Stimulated activated CD4-positive, alpha-beta T cell treated with anti-CD3 and anti-CD28 coated beads, TNF-alpha, amount 100 ng/mL, for 48 hours (primary cell): ENCODE data around the gene EBF3.

Source experiments
- DNase-seq, 3 donors: peaks; one replicate each; pipeline ENCODE4 v3.0.0-alpha.2; 2020; ENCODE audit warnings: low read depth in 3 of 3

The EBF3 gene

GRCh38 chr10:129853562-129853903, 110.5 kb downstream of the EBF3 start:
- no peak for DNase-seq

DNA sequence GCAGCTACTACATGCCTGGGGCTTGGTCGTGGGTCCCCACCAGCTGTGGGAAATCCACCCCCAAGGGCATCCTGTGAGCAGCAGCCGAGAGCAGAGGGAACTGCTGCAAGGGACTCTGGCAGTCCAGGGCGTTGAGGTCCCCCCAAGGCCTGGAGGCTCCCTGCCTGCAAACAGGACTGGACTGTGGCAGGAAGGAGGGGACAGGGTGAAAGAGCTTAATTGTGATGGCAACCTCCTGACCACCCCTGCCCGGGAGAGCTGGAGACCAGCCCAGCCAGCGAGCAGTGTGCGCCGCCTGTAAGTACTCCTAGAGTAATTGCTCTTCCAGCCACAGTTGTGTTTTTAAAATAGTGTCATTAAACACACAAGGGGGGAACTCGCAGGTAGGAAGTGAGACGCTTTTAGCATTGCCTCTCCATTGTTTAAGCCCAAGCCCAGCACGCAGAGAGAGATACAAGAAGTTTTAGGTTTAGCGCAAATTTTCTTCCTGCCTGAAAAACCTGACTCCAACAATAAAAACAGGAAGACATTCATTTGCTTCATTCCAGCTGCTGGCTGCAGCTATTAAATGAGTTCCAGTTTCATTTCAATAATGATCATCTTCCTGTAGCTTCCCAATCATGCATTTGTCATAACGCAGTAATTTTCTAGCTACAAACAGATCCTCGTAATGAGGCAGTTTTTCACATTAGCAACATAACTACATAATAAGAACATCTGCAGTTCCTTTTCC, 111.1 kb downstream of the EBF3 start:
- no peak for DNase-seq

DNA sequence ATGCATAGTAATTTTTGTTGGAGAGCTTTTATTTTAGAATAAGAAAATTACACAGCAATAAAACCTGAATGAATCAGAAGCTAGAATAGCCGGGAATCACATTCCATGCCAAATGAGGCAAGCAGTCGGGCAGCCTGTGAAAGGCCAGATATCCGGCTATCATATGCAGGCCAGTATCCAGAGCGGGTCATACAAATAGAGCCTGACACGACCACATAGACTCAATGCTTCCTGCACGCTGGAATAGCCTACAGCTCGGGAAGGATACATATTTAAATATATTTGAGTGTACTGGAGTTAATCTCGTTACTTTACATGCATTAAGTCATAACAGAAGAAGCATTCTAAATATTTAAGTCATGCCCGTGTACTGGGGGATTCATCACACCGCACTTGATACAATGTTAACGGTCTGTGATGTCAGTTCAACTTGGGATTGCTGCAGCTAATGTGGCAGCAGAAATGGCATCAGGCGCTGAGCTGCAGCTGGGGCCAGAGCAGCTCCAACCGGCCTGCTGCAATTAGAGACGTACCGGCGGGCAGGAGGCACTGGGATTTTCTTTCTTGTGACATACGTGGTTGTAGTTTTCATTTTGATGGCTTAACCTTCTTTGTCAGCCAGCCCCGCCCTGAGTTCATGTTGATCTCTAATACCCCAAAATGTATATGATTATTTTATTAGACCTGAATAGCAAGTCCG, 112.0 kb downstream of the EBF3 start:
- no peak for DNase-seq

GRCh38 chr10:129850790-129851189, 113.3 kb downstream of the EBF3 start:
- DNase-seq: no peak

- no peak for DNase-seq
These were observed 113.8 kb downstream of the EBF3 start for GRCh38 chr10:129850316-129850715.

GRCh38 chr10:129849853-129850252, 114.2 kb downstream of the EBF3 start:
- DNase-seq: no peak

DNA sequence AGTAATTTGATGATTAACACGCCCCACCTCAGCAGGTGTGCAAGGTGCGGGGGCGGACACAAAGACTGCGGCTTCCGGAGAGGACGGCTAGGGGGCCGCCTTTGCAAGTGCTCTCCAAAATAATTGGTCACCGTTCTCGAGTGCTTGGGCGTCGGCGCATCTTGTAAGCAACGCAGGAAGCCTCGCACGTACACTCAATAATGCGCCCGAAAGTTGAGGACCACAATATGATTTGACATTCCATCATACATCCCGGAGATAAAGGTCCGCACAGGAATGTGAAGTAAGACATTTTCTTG, 114.7 kb downstream of the EBF3 start:
- DNase-seq: no peak

DNA sequence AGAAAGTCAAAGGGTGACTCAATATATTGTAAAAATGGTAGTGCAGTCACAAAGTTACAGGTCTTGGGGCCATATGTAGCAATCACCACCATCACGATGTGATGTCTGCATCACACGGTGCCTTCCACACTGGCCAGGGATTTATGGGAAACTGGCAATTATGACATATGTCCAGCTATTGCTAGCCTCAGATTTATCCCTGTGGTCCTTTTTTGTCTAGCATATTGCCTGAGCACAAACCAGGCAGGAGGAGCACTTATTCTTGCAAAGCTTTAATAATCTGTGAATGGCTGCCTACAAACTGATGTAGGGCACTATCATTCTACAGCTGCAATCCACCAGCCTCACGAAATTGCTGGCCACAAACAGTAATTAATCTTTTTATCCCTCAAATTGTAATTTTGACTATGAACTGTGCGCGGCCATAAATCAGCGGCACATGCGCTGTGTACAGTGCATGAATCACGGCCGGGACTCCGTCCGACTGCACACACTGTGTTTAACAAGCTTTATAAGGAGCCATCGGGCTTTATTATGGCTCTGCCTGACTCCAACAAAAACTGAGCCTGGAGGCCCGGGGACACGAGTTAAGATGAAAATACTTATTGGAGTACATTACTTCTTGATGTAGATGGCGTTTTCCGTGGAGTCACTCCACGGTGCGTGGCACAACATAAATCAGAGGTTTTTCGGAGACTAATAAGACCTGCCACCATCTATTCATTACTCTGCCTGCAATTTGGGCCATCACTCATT, 115.2 kb downstream of the EBF3 start:
- DNase-seq: no peak

GRCh38 chr10:129847741-129848483, 116.2 kb downstream of the EBF3 start:
- DNase-seq: no peak

GRCh38 chr10:129846991-129847391, 117.1 kb downstream of the EBF3 start:
- DNase-seq: no peak

GRCh38 chr10:129845111-129845753, 118.8 kb downstream of the EBF3 start:
- no peak for DNase-seq

DNA sequence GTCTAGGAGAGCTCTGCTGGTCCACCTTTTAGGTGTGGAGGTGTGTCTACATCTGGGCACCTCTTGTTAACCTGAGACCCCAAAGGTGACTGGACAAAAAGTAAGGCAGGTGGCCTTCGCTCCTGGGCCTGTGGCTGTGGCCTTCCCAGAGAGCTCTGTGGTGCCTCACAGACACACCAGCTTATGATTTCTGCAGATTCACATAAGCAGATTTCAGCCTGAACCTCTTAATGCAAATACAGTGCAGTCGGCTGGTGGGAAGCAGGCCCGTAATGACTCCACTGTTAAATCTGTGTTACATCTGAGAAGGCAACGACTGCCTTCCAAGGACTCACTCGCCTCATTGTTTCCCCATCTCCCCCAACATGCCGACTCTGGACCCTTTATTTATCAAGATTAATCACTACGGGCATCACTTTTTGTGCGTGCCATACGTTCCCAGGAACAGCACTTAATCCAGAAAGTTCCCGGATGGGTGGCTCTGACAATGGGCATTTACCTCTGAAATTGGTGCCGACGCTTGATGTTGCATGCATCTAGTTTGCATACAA, 119.8 kb downstream of the EBF3 start:
- DNase-seq: no peak

GRCh38 chr10:129843702-129844101, 120.4 kb downstream of the EBF3 start:
- no peak for DNase-seq

DNA sequence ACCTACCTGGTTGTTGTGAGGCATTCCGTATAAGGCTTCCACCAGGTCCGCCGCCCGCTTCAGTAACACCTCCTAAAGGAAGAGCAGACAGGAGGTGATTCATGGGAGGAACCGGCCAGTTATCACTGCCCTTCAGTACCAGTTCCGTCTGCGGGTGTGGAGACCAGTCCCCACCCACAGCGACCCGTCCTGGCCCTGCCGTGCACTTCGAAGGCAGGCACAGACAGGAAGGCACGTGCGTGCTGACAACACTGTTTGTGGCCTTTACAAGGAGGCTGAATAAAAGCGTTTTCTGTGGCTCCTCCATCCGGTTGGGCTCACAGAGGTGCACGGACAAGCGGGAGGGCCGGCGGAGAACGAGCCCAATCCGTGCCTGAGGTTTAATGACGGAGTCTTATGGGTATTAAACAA, 120.9 kb downstream of the EBF3 start:
- DNase-seq: no peak

GRCh38 chr10:129842031-129842430, 122.0 kb downstream of the EBF3 start:
- no peak for DNase-seq

GRCh38 chr10:129841590-129841989, 122.5 kb downstream of the EBF3 start:
- DNase-seq: no peak

DNA sequence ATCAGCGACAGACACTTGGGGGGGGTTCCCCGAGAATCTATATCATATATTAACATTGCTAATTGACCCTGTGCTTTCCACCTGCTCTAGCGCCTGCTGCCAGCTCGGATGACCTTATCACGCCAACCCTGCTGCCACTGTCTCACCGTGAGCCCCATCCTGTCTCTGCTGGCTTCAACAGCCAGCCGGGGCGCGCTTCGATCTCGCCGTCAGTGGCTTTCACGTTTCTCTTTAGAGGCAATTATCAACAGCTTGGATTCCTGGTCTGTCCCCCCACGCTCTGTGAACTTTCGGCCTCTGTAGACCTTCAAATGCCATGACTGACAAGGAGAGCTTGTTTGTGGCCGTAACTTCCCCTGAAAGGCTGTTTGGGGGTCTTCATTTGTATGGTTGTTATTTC, 123.0 kb downstream of the EBF3 start:
- DNase-seq: no peak

DNA sequence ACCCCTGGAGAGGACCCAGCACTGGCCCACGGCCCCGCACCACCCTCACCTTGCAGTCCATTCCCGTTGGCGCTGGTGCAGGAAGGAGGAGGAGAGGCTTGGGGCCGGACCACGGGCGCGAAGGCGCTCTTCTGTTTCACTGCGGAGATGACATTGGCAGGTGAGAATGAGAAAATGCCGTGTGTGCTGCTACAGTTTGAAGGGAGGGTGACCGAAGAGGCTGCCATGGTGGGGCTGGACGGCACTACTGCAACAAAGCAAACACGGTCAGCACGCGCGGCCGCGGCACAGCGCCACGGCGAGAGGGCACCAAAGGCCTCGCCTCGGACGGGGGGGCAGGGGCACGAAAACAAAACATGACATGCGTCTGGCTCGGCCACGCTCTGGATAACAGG, 123.9 kb downstream of the EBF3 start:
- DNase-seq: no peak

DNA sequence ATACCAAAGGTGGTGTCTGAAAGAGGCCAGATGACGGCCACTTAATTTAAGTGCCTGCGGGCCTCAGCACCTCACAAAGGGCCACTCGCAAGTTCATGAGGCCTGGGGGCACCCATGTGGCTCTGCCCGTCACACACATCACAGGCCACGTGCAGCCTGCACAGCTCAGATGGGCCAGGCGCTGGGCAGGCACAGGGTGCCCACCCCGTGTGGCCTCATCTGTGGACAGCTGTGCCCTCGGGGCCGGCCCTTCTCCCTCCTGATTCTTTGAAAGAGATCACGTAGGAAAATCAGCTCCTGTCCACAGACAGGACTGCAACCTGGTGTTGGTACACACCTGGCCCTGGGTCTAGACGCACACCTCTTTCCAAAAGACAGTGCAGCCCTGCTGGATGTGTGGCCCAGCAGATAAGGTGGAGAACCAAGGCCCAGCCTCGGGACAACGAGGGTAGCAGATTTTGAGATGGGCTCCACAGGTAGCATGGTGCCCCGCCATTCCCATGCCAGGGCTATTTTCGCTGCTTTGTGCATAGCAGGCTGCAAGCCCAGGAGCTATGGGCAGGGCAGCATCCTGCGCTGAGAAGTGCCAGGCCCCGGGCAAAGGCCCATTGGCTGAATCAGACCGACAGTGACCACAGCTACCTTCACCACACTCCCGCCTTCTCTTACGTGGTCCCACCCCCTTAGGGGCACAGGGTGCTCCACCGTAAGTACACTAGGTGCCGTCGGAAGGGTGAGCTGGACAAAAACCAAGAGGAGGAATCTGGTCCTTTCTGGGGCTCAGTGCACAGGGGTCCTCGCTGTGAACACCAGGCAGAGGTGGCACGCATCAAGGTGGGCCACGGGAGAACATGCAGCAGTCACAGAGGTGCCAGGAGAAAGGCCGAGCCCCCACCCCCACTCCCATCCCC, 124.5 kb downstream of the EBF3 start:
- DNase-seq: no peak

GRCh38 chr10:129838794-129839193, 125.3 kb downstream of the EBF3 start:
- no peak for DNase-seq
